Keratinocyte (primary cell): ENCODE data around the gene NTRK1.

ENCODE experiments used
- EZH2 ChIP-seq: IDR thresholded peaks from one replicate; pipeline ENCODE4 v1.6.1; 2012; ENCODE audit warnings: inconsistent platforms, mild to moderate bottlenecking, low read length, moderate library complexity
- TF ChIP-seq, protein P1 (sequence below), 3 experiments: IDR thresholded peaks in 1 of 3; conservative IDR thresholded peaks in 1 of 3; optimal IDR thresholded peaks in 1 of 3; 2 replicates in 2 of 3; 3 replicates in 1 of 3; pipeline versions ENCODE3 to v1.5.1; 2011; ENCODE audit warnings: low read length in 3 of 3, mild to moderate bottlenecking in 3 of 3, moderate library complexity in 2 of 3, control low read depth in 1 of 3, inconsistent platforms in 1 of 3; ENCODE audit not compliant: insufficient read depth in 2 of 3; ENCODE audit errors: extremely low read depth in 1 of 3

DNA sequence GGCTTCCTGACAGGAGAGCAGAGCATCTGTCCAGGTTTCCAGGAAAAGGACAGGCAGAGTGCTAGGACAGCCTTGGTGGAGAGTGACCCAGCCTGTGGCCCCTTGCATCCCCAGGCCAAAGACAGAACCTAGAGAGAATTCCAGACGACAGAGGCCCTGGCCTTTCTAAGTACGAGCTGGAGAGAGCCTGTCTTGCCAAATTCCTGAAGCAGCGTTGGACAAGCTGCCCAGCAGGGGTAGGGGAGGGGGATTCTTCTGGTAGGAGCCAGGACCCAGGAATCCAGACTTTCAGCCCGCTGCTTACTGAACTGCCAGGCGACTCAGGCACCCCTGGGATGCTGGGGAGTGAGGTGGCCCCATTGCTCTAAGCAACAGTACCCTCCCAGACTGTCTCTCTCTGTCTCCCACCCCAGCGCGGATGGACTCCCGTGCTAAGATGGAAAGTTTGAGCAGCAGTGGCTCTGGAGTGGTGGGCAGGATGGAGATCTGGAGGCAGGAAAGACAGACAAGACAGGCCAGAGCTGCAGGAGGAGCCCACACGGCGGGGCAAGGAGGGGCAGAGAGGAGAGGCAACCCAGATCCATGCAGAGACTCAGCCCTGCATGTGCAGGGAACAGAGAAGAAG, 24.0 kb downstream of the NTRK1 start:
- TF ChIP-seq, protein P1, sequence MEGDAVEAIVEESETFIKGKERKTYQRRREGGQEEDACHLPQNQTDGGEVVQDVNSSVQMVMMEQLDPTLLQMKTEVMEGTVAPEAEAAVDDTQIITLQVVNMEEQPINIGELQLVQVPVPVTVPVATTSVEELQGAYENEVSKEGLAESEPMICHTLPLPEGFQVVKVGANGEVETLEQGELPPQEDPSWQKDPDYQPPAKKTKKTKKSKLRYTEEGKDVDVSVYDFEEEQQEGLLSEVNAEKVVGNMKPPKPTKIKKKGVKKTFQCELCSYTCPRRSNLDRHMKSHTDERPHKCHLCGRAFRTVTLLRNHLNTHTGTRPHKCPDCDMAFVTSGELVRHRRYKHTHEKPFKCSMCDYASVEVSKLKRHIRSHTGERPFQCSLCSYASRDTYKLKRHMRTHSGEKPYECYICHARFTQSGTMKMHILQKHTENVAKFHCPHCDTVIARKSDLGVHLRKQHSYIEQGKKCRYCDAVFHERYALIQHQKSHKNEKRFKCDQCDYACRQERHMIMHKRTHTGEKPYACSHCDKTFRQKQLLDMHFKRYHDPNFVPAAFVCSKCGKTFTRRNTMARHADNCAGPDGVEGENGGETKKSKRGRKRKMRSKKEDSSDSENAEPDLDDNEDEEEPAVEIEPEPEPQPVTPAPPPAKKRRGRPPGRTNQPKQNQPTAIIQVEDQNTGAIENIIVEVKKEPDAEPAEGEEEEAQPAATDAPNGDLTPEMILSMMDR (optimal IDR thresholded peaks at IDR 0.05 in 1 of 3, IDR thresholded peaks at IDR 0.05 in 1 of 3, conservative IDR thresholded peaks at IDR 0.05 in 1 of 3; ENCODE audit: extremely low read depth in 1 of 3, insufficient read depth in 2 of 3, low read length in 3 of 3) = no peak
- TF ChIP-seq EZH2 = no peak
